ENCODE results near the gene SAMD4A.

- TF ChIP-seq CTCF (conservative IDR thresholded peaks at IDR 0.05; ENCODE audit: low read depth, low read length) (no peak), USF2 (IDR thresholded peaks at IDR 0.05; ENCODE audit: low read depth, low read length) (no peak), RAD21 (IDR thresholded peaks at IDR 0.05; ENCODE audit: low read length) (no peak), POLR2A (IDR thresholded peaks at IDR 0.05; ENCODE audit: low read depth, low read length) (no peak), SMC3 (IDR thresholded peaks at IDR 0.05; ENCODE audit: low read depth, low read length) (no peak), NFE2L2 (IDR thresholded peaks at IDR 0.05; ENCODE audit: low read depth, low read length) (no peak), MAFK (IDR thresholded peaks at IDR 0.05; ENCODE audit: low read depth, low read length) (no peak), BHLHE40 (IDR thresholded peaks at IDR 0.05; ENCODE audit: low read depth, low read length) (no peak), CEBPB (IDR thresholded peaks at IDR 0.05; ENCODE audit: low read depth, low read length) (no peak)
Observed at GRCh38 chr14:54680651-54681050, 113.7 kb downstream of the SAMD4A start.
